OCI-LY1 (cell line): ENCODE data around the gene HELZ2.
A peak's percentile ranks its signal among the peaks of the same experiment; 100 is the strongest.

Source experiments
- H2AFZ ChIP-seq: fragments of 200-600 bp; sonication (generic), shearing (Covaris generic); 2 replicates; pipeline ENCODE4 v1.6.0; 2014; ENCODE audit warnings: antibody characterized with exemption, mild to moderate bottlenecking, low read length
- H3F3A ChIP-seq: fragments of 200-600 bp; sonication (generic), shearing (Covaris generic); 2 replicates; pipeline ENCODE4 v1.6.0; 2014; ENCODE audit warnings: mild to moderate bottlenecking, antibody characterized with exemption, low read length, moderate library complexity; ENCODE audit not compliant: insufficient read depth
- H3K27ac ChIP-seq: fragments of 200-600 bp; sonication (generic); 2 replicates; pipeline ENCODE4 v1.5.1; 2014; ENCODE audit warnings: low read length, mixed run types, mild to moderate bottlenecking, low read depth; ENCODE audit not compliant: poor library complexity, severe bottlenecking
- H3K27me3 ChIP-seq: fragments of 200-600 bp; sonication (generic); 2 replicates; pipeline ENCODE4 v1.6.0; 2014; ENCODE audit warnings: antibody characterized with exemption, mild to moderate bottlenecking, low read length, moderate library complexity; ENCODE audit not compliant: insufficient read depth
- H3K36me3 ChIP-seq: fragments of 200-600 bp; sonication (generic); 2 replicates; pipeline ENCODE4 v1.6.1; 2014; ENCODE audit warnings: mild to moderate bottlenecking, antibody characterized with exemption, low read length, moderate library complexity, mixed read lengths; ENCODE audit not compliant: insufficient read depth
- H3K4me1 ChIP-seq: fragments of 200-600 bp; sonication (generic); 2 replicates; pipeline ENCODE4 v1.5.1; 2014; ENCODE audit warnings: mild to moderate bottlenecking, low read length, moderate library complexity; ENCODE audit not compliant: insufficient read depth, severe bottlenecking
- H3K4me2 ChIP-seq: fragments of 200-600 bp; sonication (generic), shearing (Covaris generic); 2 replicates; pipeline ENCODE4 v1.6.1; 2014; ENCODE audit warnings: low read length
- H3K4me3 ChIP-seq: fragments of 200-600 bp; sonication (generic); 2 replicates; pipeline ENCODE4 v1.5.1; 2014; ENCODE audit warnings: low read length, low read depth, mild to moderate bottlenecking, mixed read lengths; ENCODE audit not compliant: poor library complexity, severe bottlenecking
- H3K79me2 ChIP-seq: fragments of 200-600 bp; shearing (Covaris generic); 2 replicates; pipeline ENCODE4 v1.6.1; 2016; ENCODE audit warnings: mixed run types, low read length, mixed read lengths; ENCODE audit not compliant: insufficient read depth
- H3K9ac ChIP-seq: fragments of 200-600 bp; sonication (generic), shearing (Covaris generic); 2 replicates; pipeline ENCODE4 v1.6.1; 2014; ENCODE audit warnings: mild to moderate bottlenecking, low read length, mixed read lengths
- H3K9me2 ChIP-seq: fragments of 200-600 bp; sonication (generic), shearing (Covaris generic); 2 replicates; pipeline ENCODE4 v1.6.1; 2014; ENCODE audit warnings: low read depth, mild to moderate bottlenecking, low read length, mixed read lengths
- H3K9me3 ChIP-seq: fragments of 200-600 bp; shearing (Covaris generic); 2 replicates; pipeline ENCODE4 v1.6.1; 2014; ENCODE audit warnings: low read length, mixed read lengths
- H4K20me1 ChIP-seq: fragments of 200-600 bp; sonication (generic), shearing (Covaris generic); 2 replicates; pipeline ENCODE4 v1.6.0; 2016; ENCODE audit warnings: mild to moderate bottlenecking, low read length; ENCODE audit not compliant: insufficient read depth
- EZH2 ChIP-seq: fragments of 200-600 bp; sonication (generic), shearing (Covaris generic); IDR thresholded peaks from 2 replicates; pipeline ENCODE4 v1.8.0; 2017; ENCODE audit warnings: borderline replicate concordance, mixed run types, mild to moderate bottlenecking, antibody characterized with exemption, low read length, moderate library complexity, mixed read lengths
- TF ChIP-seq, protein P1 (sequence below): fragments of 200-600 bp; sonication (generic), shearing (Covaris generic); IDR thresholded peaks from 2 replicates; pipeline ENCODE4 v1.5.1; 2017; ENCODE audit warnings: mild to moderate bottlenecking, antibody characterized with exemption, low read length, moderate library complexity, mixed read lengths

Gene HELZ2, protein sequence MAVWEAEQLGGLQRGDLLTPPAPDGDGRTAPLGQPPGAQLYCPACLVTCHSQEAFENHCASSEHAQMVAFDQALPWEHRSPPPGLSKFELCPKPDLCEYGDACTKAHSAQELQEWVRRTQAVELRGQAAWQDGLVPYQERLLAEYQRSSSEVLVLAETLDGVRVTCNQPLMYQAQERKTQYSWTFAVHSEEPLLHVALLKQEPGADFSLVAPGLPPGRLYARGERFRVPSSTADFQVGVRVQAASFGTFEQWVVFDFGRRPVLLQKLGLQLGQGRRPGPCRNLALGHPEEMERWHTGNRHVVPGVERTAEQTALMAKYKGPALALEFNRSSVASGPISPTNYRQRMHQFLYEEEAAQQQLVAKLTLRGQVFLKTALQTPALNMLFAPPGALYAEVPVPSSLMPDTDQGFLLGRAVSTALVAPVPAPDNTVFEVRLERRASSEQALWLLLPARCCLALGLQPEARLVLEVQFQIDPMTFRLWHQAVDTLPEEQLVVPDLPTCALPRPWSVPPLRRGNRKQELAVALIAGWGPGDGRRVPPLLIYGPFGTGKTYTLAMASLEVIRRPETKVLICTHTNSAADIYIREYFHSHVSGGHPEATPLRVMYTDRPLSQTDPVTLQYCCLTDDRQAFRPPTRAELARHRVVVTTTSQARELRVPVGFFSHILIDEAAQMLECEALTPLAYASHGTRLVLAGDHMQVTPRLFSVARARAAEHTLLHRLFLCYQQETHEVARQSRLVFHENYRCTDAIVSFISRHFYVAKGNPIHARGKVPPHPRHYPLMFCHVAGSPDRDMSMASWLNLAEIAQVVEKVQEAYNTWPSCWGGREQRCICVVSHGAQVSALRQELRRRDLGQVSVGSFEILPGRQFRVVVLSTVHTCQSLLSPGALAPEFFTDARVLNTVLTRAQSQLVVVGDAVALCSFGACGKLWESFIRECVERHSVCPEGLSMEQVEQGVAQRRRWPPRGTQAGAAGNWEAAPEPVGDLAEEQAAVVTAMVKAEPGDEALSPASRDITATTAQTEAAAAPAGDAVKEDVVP (N-terminal part only)

DNA sequence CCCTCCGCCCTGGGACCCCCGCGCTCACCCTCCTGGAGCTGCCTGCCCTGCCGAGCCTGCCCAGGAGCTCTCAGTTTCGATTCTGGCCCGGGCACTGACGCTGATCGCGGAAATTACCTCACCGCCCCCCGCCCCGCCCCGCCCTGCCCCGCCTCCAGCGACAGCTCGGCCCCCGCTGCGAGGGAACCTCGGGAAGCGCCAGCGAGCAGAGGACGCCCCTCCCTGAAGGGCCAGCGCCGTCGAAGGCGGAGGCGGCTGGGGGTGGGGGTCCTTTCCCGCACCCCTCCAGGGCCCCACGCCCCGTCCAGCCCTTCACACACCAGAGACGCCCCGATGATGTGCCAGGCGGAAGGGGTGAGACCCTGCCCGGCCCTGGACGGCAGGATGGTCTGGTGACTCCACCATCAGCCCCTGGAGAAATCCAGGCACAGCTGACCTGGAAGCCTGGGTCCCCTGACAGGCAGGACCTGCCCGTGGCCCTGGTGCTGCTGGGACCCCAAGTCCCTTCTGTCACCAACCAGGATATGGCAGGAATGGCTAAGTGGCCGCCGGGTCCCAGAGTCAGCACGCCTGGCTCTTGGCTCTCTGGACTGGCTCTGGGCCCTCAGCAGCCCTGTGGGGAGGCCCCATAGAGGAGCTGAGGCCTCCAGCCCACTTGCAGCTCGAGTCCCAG, at the start of gene HELZ2:
TSS of gene HELZ2 (minus strand) at position 84 of the 673 bp plus-strand sequence. CDS start 1,854 bp downstream, outside the sequence.
- Histone ChIP-seq H4K20me1 (no peaks in the 10 kb centered on the region), H3K27ac (no peak within 1 kb of the TSS), H3K4me1 (peaks cover 11% of the 10 kb centered on the region), H3K9me2 (no peaks in the 10 kb centered on the region), H3K4me2 (peak within 1 kb of the TSS; percentile 87), H3K27me3 (peaks cover under 1% of the 10 kb centered on the region), H3K9me3 (no peaks in the 10 kb centered on the region), H3F3A (no peaks in the 10 kb centered on the region), H3K4me3 (peak within 1 kb of the TSS; percentile 67), H3K36me3 (no peaks in the 10 kb centered on the region), H3K9ac (peak within 1 kb of the TSS; percentile 63), H3K79me2 (no peaks in the 10 kb centered on the region), H2AFZ (no peak within 1 kb of the TSS)
- no peak for TF ChIP-seq EZH2
- TF ChIP-seq, protein P1, sequence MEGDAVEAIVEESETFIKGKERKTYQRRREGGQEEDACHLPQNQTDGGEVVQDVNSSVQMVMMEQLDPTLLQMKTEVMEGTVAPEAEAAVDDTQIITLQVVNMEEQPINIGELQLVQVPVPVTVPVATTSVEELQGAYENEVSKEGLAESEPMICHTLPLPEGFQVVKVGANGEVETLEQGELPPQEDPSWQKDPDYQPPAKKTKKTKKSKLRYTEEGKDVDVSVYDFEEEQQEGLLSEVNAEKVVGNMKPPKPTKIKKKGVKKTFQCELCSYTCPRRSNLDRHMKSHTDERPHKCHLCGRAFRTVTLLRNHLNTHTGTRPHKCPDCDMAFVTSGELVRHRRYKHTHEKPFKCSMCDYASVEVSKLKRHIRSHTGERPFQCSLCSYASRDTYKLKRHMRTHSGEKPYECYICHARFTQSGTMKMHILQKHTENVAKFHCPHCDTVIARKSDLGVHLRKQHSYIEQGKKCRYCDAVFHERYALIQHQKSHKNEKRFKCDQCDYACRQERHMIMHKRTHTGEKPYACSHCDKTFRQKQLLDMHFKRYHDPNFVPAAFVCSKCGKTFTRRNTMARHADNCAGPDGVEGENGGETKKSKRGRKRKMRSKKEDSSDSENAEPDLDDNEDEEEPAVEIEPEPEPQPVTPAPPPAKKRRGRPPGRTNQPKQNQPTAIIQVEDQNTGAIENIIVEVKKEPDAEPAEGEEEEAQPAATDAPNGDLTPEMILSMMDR, result no peak

DNA sequence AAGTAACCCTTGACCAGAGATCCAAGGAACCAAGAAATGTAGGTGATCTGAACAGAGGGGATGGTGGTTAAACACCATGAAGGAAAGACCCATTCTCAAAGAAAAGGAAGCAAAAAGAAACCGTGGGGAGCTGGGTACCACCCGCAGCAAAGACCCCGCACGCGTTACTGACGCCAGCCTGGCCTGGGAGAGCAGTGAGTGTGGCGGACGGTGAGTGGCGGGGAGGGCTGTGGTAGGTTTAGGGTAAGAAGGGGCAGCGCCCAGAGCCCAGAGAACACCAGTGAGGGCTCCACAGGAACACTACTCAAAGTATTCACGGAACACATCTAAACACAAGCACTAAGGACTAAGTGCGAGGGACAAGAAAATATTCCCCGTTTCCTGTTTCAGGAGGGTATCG, 48.7 kb upstream of the HELZ2 start:
- H3K9me2 ChIP-seq, result no peaks in the 10 kb centered on the region
- peaks cover 16% of the 10 kb centered on the region; the same call in 1 of the 2 replicates for H3K36me3 ChIP-seq
- H3F3A ChIP-seq, result no peaks in the 10 kb centered on the region
- H4K20me1 ChIP-seq, result no peaks in the 10 kb centered on the region
- no peak overlapping the region for H3K9ac ChIP-seq
- no peak for TF ChIP-seq EZH2
- TF ChIP-seq, protein P1, result no peak
- no peaks in the 10 kb centered on the region for H3K27me3 ChIP-seq
- H3K4me1 ChIP-seq, result peaks cover 10% of the 10 kb centered on the region
- H2AFZ ChIP-seq, result no peak overlapping the region
- H3K4me3 ChIP-seq, result no peak overlapping the region
- no peaks in the 10 kb centered on the region for H3K9me3 ChIP-seq
- no peak overlapping the region for H3K27ac ChIP-seq
- H3K79me2 ChIP-seq, result peaks cover 38% of the 10 kb centered on the region
- H3K4me2 ChIP-seq, result no peak overlapping the region

DNA sequence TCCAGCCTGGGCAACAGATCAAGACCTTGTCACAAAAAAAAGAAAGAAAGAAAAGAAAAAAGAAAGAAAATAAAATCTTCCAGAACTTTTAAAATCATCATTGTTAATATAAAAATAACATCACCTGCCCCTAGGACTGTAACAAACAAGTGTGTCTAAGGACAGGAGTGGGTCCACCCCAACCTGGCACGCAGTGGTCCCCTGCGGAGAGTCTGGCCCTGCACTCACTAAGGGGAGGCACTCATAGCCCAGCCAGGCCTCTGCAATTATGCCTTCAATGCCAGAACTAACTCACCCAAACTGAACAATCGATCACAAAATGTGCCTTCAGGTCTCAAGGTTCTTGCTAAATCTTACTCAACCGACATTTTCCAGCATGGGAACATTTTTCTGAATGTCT, 48.1 kb upstream of the HELZ2 start:
- no peaks in the 10 kb centered on the region for H4K20me1 ChIP-seq
- no peaks in the 10 kb centered on the region for H3K27me3 ChIP-seq
- no peak overlapping the region for H2AFZ ChIP-seq
- H3K9ac ChIP-seq, result no peak overlapping the region
- H3K36me3 ChIP-seq, result peaks cover 22% of the 10 kb centered on the region; the same call in 1 of the 2 replicates
- no peak for TF ChIP-seq EZH2
- TF ChIP-seq, protein P1, result no peak
- H3K79me2 ChIP-seq, result peaks cover 33% of the 10 kb centered on the region
- H3K27ac ChIP-seq, result no peak overlapping the region
- no peak overlapping the region for H3K4me2 ChIP-seq
- no peaks in the 10 kb centered on the region for H3K9me2 ChIP-seq
- no peaks in the 10 kb centered on the region for H3F3A ChIP-seq
- no peak overlapping the region for H3K4me3 ChIP-seq
- H3K9me3 ChIP-seq, result no peaks in the 10 kb centered on the region
- H3K4me1 ChIP-seq, result peaks cover 10% of the 10 kb centered on the region
